Neuronal stem cell (in vitro differentiated cells): ENCODE measurements around the gene KCTD16.

Experiments used
- DNase-seq: peaks from one replicate; pipeline ENCODE4 v3.0.0-alpha.2; 2013; ENCODE audit warnings: low spot score
- H2AFZ ChIP-seq: one replicate; pipeline ENCODE4 v1.6.1; 2013; ENCODE audit warnings: mild to moderate bottlenecking, low read length, inconsistent platforms
- H2AK5ac ChIP-seq: 2 replicates; pipeline ENCODE4 v1.6.1; 2013; ENCODE audit warnings: low read depth, mild to moderate bottlenecking, inconsistent platforms, low read length, moderate library complexity, mixed read lengths
- H2BK120ac ChIP-seq: 2 replicates; pipeline ENCODE4 v1.6.1; 2013; ENCODE audit warnings: low read depth, mild to moderate bottlenecking, inconsistent platforms, low read length, moderate library complexity, mixed read lengths
- H2BK12ac ChIP-seq: one replicate; pipeline ENCODE4 v1.6.1; 2013; ENCODE audit warnings: low read length, inconsistent platforms
- H2BK15ac ChIP-seq: 2 replicates; pipeline ENCODE4 v1.6.1; 2013; ENCODE audit warnings: mild to moderate bottlenecking, low read length, inconsistent platforms, mixed read lengths
- H2BK5ac ChIP-seq: one replicate; pipeline ENCODE4 v1.6.1; 2013; ENCODE audit warnings: inconsistent platforms, mild to moderate bottlenecking, low read length, moderate library complexity
- H3K14ac ChIP-seq: one replicate; pipeline ENCODE4 v1.6.1; 2013; ENCODE audit warnings: low read length, inconsistent platforms
- H3K18ac ChIP-seq: 2 replicates; pipeline ENCODE4 v1.6.1; 2013; ENCODE audit warnings: low read length, inconsistent platforms
- H3K23ac ChIP-seq: 2 replicates; pipeline ENCODE4 v1.6.1; 2013; ENCODE audit warnings: low read depth, mild to moderate bottlenecking, mixed read lengths, low read length, inconsistent platforms; ENCODE audit not compliant: poor library complexity
- H3K27ac ChIP-seq: replicated peaks from 3 replicates; pipeline ENCODE4 v1.5.1; 2013; ENCODE audit warnings: low read length, inconsistent platforms
- H3K27me3 ChIP-seq, 3 experiments: 2 replicates each; pipeline ENCODE4 v1.6.1; 2013; ENCODE audit warnings: low read length in 3 of 3, mild to moderate bottlenecking in 2 of 3, inconsistent platforms in 1 of 3, low read depth in 1 of 3, mixed read lengths in 1 of 3, moderate library complexity in 1 of 3; ENCODE audit not compliant: control insufficient read depth in 3 of 3, insufficient read depth in 3 of 3
- H3K36me3 ChIP-seq, 2 donors: replicated peaks in 1 of 2; 2 replicates each; pipeline ENCODE4 v1.6.1; 2013; ENCODE audit warnings: low read length in 2 of 2; ENCODE audit not compliant: control insufficient read depth in 2 of 2, insufficient read depth in 2 of 2
- H3K4ac ChIP-seq: 2 replicates; pipeline ENCODE4 v1.6.1; 2013; ENCODE audit warnings: inconsistent platforms, mild to moderate bottlenecking, low read length, moderate library complexity
- H3K4me1 ChIP-seq, 2 donors: 1 replicate in 1 of 2; 2 replicates in 1 of 2; pipeline ENCODE4 v1.6.1; 2013; ENCODE audit warnings: low read length in 2 of 2, low read depth in 1 of 2; ENCODE audit not compliant: control insufficient read depth in 2 of 2, insufficient read depth in 1 of 2
- H3K4me2 ChIP-seq: one replicate; pipeline ENCODE4 v1.6.1; 2013; ENCODE audit warnings: mild to moderate bottlenecking, low read length, inconsistent platforms; ENCODE audit not compliant: insufficient read depth, poor library complexity, severe bottlenecking
- H3K4me3 ChIP-seq, 2 donors: 2 replicates each; pipeline ENCODE4 v1.5.1; 2013; ENCODE audit warnings: low read length in 2 of 2, mild to moderate bottlenecking in 2 of 2, inconsistent platforms in 1 of 2, moderate library complexity in 1 of 2
- H3K79me1 ChIP-seq: one replicate; pipeline ENCODE4 v1.6.1; 2013; ENCODE audit warnings: low read depth, mild to moderate bottlenecking, inconsistent platforms, low read length, moderate library complexity
- H3K9ac ChIP-seq: one replicate; pipeline ENCODE4 v1.6.1; 2013; ENCODE audit warnings: mild to moderate bottlenecking, low read depth, low read length, inconsistent platforms; ENCODE audit not compliant: poor library complexity
- H3K9me3 ChIP-seq, 2 donors: replicated peaks in 1 of 2; 2 replicates each; pipeline versions ENCODE3 to v1.6.1; 2013; ENCODE audit warnings: low read length in 2 of 2, mild to moderate bottlenecking in 2 of 2, inconsistent platforms in 1 of 2, low read depth in 1 of 2, mixed read lengths in 1 of 2, moderate library complexity in 1 of 2; ENCODE audit not compliant: control insufficient read depth in 2 of 2, insufficient read depth in 1 of 2
- H4K8ac ChIP-seq: one replicate; pipeline ENCODE4 v1.6.1; 2013; ENCODE audit warnings: low read depth, mild to moderate bottlenecking, inconsistent platforms, low read length, moderate library complexity
- H4K91ac ChIP-seq: one replicate; pipeline ENCODE4 v1.6.1; 2013; ENCODE audit warnings: low read length, low read depth, mild to moderate bottlenecking, inconsistent platforms; ENCODE audit not compliant: poor library complexity
- WGBS, 2 donors: extraction: QIAGEN DNeasy Blood & Tissue Kit; methylation state at CpG; one replicate each; pipeline ENCODE4 v1.1.7; 2013; ENCODE audit warnings: missing lambda C conversion rate in 2 of 2, mixed read lengths in 1 of 2; ENCODE audit not compliant: insufficient read length in 2 of 2, insufficient replicate concordance in 1 of 2; ENCODE audit errors: extremely low coverage in 2 of 2; 5-methylcytosine and 5-hydroxymethylcytosine counted together

The KCTD16 gene

DNA sequence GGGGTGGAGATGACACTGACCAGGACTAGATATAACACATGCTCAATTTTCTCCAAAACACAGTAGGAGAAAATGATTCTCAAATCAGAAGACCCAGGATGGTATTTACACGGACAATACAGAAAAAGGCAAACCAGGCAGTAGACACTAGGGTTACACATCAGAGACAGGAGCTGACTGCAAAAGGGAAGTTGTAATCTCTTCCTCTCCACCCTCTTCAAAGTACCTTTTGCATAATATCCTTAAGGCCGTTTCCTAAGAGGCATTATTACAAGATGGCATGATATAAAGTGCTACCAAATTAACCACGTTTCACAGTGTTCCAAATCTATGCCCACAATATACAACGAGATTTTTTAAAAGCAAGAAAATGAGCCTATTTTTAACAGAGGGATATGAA lies 39.4 kb upstream of the KCTD16 start:
- H3K4me3 ChIP-seq, result no peak overlapping the region
- H3K23ac ChIP-seq, result no peak overlapping the region
- peaks cover 0 to 2% of the 10 kb centered on the region in 2 donors for H3K4me1 ChIP-seq
- no peak overlapping the region for H3K4me2 ChIP-seq
- DNase-seq, result no peak
- no peak overlapping the region for H2AFZ ChIP-seq
- H3K9me3 ChIP-seq, result no peaks in the 10 kb centered on the region
- H3K79me1 ChIP-seq, result no peaks in the 10 kb centered on the region
- H2BK120ac ChIP-seq, result no peak overlapping the region
- no peak overlapping the region for H2BK5ac ChIP-seq
- no peak overlapping the region for H4K91ac ChIP-seq
- no CpG with 5 or more reads among the region's 4 CpGs for WGBS, 2 donors
- no peak overlapping the region for H2BK12ac ChIP-seq
- H2BK15ac ChIP-seq, result no peak overlapping the region
- H4K8ac ChIP-seq, result no peak overlapping the region
- no peak overlapping the region for H3K14ac ChIP-seq
- H3K27me3 ChIP-seq, result no peaks in the 10 kb centered on the region
- H2AK5ac ChIP-seq, result no peak overlapping the region
- no peak overlapping the region for H3K18ac ChIP-seq
- H3K4ac ChIP-seq, result no peak overlapping the region
- H3K9ac ChIP-seq, result no peak overlapping the region
- no peaks in the 10 kb centered on the region for H3K36me3 ChIP-seq
- H3K27ac ChIP-seq, result no peak overlapping the region

DNA sequence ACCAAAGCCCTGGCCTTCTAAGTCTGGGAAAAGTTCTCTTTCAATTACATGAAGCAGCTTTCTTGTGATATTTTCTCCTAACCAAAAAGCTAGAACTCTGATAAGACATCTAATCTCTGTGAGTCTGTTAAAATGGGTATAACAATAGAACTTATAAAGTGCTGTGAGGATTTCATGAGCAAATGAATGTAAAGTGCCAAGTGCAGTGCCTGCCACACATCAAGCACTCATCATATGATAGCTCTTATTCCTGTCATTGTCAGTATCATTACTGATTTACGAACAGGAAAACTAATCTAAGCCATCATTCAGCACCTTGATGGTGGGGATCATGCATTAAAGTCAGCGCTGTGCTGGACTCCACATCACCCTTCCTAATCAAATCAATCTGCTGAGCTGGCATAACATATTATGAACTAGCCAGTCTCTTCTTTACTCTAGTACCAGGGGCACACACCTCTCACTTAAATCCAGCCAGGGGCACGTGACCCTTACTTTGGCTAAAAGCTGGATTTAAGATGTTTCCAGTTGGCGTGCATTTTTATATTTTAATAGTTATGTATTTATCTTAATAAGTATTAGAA lies 37.5 kb upstream of the KCTD16 start:
- H3K14ac ChIP-seq, result no peak overlapping the region
- no peak overlapping the region for H3K27ac ChIP-seq
- no peak overlapping the region for H3K18ac ChIP-seq
- no peak overlapping the region for H3K9ac ChIP-seq
- H3K4ac ChIP-seq, result no peak overlapping the region
- H4K91ac ChIP-seq, result no peak overlapping the region
- H3K36me3 ChIP-seq, result no peaks in the 10 kb centered on the region
- no peaks in the 10 kb centered on the region for H3K79me1 ChIP-seq
- H2AK5ac ChIP-seq, result no peak overlapping the region
- DNase-seq, result no peak
- H3K4me1 ChIP-seq, result peaks cover 0 to 2% of the 10 kb centered on the region in 2 donors
- H2BK15ac ChIP-seq, result no peak overlapping the region
- H3K9me3 ChIP-seq, result no peaks in the 10 kb centered on the region
- no peak overlapping the region for H3K4me2 ChIP-seq
- H2BK5ac ChIP-seq, result no peak overlapping the region
- H2BK12ac ChIP-seq, result no peak overlapping the region
- no CpG with 5 or more reads among the region's 4 CpGs for WGBS, 2 donors
- no peaks in the 10 kb centered on the region for H3K27me3 ChIP-seq
- no peak overlapping the region for H3K23ac ChIP-seq
- no peak overlapping the region for H2BK120ac ChIP-seq
- H2AFZ ChIP-seq, result no peak overlapping the region
- H4K8ac ChIP-seq, result no peak overlapping the region
- no peak overlapping the region for H3K4me3 ChIP-seq

DNA sequence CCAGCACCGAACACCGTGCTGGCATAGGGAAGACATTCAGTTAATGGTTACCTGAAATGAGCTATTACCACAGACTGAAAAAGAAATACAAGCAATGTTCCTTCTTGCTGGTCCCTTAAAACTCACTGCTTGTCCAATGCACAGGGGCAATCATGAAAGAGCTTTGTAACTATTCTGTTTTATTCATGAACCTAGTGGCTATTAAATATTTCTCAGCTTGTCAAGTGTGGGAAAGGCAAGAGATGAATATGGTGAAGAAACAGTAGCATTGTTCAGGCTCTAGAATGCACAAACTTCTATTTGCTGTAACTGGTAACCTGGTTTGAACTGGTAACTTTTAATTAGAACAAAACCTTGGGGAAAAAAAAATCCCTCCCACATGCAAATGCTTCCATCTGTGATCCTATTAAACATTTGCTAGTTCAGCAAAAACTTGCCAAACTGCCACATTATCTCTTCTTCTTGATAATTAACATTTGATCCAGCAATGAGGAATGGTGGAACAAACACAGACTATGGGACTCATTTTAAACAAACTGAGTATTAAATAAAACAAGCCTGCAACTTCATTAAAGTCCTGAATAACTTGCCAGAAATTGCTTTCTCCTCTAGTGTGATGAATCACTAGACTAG lies 36.4 kb upstream of the KCTD16 start:
- Histone ChIP-seq H4K91ac (no peak overlapping the region), H2AFZ (no peak overlapping the region), H3K4me1 (no peaks in the 10 kb centered on the region), H3K79me1 (no peaks in the 10 kb centered on the region), H3K9ac (no peak overlapping the region), H2BK15ac (no peak overlapping the region), H2AK5ac (no peak overlapping the region), H3K36me3 (no peaks in the 10 kb centered on the region), H3K4me2 (no peak overlapping the region), H2BK12ac (no peak overlapping the region), H3K27me3 (no peaks in the 10 kb centered on the region), H3K23ac (no peak overlapping the region), H3K18ac (no peak overlapping the region), H3K27ac (no peak overlapping the region), H3K9me3 (no peaks in the 10 kb centered on the region), H2BK5ac (no peak overlapping the region), H3K4me3 (no peak overlapping the region), H4K8ac (no peak overlapping the region), H2BK120ac (no peak overlapping the region), H3K4ac (no peak overlapping the region), H3K14ac (no peak overlapping the region)
- WGBS, 2 donors, result no CpG with 5 or more reads among the region's 2 CpGs
- no peak for DNase-seq

DNA sequence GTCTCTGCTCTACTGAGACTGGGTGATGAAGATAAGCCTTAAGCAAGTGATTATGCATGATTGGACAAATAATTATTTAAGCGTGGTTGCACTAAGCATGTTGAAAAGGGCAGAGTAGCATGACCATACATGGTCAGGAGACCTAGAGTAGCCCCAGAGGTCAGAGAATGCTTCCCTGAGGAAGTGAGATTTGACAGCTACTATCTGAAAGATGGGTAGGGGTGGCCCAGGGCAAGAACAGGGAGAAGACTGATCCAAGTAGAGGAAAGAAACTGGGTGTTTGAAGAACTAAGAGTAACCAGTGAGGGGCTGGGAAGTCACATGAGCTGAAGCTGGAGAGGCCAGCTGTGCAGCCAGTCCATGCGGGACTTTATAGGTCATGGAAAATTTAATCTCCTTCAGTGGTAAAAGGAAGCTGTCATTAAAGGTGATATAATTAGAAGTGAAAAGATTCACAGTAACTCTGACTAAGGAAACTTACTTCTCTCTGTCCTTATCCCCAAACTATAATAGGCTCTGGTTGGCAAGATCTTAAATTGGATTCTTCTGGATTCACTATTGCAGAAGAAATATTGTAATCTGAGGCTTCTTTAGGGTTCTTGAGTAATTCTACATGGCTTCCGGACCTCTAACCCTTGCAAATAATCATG lies 35.4 kb upstream of the KCTD16 start:
- H3K9me3 ChIP-seq, result no peaks in the 10 kb centered on the region
- no CpG with 5 or more reads among the region's 3 CpGs for WGBS, 2 donors
- H4K8ac ChIP-seq, result no peak overlapping the region
- H3K4ac ChIP-seq, result no peak overlapping the region
- no peaks in the 10 kb centered on the region for H3K79me1 ChIP-seq
- no peak overlapping the region for H2BK12ac ChIP-seq
- H3K36me3 ChIP-seq, result no peaks in the 10 kb centered on the region
- H3K23ac ChIP-seq, result no peak overlapping the region
- no peak overlapping the region for H2AFZ ChIP-seq
- no peak overlapping the region for H3K27ac ChIP-seq
- H2BK120ac ChIP-seq, result no peak overlapping the region
- H3K27me3 ChIP-seq, result no peaks in the 10 kb centered on the region
- H2BK15ac ChIP-seq, result no peak overlapping the region
- no peak overlapping the region for H2BK5ac ChIP-seq
- H3K4me2 ChIP-seq, result no peak overlapping the region
- no peak overlapping the region for H3K9ac ChIP-seq
- H4K91ac ChIP-seq, result no peak overlapping the region
- H3K4me3 ChIP-seq, result no peak overlapping the region
- no peak overlapping the region for H2AK5ac ChIP-seq
- DNase-seq, result no peak
- no peak overlapping the region for H3K18ac ChIP-seq
- H3K14ac ChIP-seq, result no peak overlapping the region
- peaks cover 0 to 1% of the 10 kb centered on the region in 2 donors for H3K4me1 ChIP-seq
